ENCODE measurements around the gene NDUFV3.
"Not testable (repeated sequence)": the region's sequence is repeated elsewhere in the genome, so short reads cannot be mapped to it uniquely, and the experiment has no call there.

NDUFV3 gene

DNA sequence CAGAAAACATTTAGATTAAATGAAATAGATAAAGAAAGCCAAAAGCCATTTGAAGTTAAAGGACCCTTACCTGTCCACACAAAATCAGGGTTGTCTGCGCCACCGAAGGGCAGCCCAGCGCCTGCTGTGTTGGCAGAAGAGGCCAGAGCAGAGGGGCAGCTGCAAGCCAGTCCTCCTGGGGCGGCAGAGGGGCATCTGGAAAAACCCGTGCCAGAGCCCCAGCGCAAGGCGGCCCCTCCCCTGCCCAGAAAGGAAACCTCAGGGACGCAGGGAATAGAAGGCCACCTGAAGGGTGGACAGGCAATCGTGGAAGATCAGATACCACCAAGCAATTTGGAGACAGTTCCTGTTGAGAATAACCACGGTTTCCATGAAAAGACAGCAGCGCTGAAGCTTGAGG lies 10.7 kb downstream of the NDUFV3 start:
- DNase-seq: no peak

DNA sequence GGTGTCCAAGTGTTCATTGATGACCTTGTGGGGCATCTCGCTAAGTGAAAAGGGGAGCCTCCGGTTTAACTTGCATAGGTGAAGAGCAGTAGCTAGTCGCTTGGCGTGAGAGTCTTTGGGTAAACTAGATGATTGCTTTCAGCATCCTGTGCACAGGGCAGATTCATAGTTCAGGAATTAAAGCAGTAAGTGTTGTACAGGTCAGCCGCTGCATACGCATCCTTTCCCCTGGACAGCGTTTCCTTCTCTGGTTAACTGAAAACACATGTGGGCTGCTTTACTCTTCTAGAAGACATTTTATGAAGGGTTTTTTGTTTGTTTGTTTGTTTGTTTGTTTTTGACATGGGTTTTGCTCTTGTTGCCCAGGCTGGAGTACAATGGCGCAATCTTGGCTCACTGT lies 12.1 kb downstream of the NDUFV3 start:
- DNase-seq: no peak

DNA sequence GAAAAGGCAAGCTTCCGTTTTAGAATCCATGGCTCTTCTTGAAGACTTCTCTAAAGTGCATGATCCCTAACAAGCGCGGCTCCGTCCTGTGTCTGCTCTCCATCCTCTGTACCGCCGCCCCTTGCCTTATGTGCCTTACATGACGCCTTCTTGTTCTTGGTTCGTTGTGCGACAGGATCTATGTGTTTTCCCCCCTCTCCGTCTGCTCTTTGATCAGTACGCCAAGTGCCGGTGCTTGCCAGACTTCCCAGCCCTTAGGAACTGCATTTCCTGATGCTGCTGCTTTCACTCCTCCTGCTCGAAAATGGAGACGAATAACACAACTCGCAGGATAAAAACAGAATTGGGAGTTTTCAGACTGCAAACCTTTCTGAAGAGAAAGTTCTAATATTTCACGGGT lies 13.1 kb downstream of the NDUFV3 start:
- no peak for DNase-seq

DNA sequence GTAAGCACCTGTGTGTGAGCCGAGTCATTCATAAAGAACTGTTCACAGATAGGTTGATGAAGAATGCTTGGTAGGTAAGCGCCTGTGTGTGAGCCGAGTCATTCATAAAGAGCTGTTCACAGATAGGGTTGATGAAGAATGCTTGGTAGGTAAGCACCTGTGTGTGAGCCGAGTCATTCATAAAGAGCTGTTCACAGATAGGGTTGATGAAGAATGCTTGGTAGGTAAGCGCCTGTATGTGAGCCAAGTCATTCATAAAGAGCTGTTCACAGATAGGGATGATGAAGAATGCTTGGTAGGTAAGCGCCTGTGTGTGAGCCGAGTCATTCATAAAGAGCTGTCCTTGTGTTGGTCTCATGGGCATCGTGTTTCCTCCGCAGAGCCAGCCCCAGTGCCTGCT lies 15.4 kb downstream of the NDUFV3 start:
- DNase-seq: not testable (repeated sequence)

DNA sequence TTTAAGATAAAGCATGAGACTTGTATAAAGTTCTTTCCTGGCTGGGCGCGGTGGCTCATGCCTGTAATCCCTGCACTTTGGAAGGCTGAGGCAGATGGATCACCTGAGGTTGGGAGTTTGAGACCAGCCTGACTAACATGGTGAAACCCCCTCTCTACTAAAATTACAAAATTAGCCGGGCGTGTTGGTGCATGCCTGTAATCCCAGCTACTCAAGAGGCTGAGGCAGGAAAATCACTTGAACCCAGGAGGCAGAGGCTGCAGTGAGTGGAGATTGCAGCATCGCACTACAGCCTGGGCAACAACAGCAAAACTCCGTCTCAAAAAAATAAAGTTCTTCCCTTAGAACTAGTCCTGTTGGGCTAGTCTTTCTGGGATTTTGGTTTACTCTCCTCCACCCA lies 18.8 kb downstream of the NDUFV3 start:
- DNase-seq: not testable (repeated sequence)

DNA sequence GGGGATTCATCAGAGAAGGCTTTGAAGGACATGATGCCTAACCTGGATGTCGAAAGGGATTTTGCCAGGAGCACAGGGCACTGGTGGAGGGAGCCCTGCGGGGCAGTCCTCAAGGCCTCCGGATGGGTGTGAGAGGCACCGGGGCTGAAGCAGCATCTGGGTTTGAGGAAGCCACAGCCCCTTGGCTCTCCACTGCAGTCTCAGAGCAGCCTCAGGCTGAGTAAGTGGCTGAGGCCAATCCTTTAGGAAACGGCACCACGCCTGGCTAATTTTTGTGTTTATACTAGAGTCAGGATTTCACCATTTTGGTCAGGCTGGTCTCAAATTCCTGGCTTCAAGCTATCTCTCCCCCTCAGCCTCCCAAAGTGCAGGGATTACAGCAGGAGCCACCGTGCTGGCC lies 20.4 kb downstream of the NDUFV3 start:
- DNase-seq: no peak

DNA sequence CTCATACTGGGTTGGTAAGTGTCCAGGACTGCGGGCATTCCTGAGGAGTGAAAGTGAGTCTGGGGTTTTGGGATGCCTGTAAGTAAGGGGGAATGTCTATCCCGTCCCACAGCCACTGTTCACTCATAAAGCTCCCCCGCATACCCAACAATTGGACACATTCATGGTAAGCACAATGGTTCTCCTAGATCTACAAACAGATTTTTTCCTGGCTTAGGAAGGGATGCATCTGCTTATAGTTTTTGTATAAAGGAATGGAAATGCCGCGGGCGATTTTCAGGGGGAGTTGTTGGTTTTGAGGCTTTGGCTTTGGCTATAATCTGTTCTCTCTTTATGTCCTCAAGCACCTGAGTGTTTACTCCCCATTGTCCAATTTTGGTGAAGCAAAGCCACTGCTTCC lies 25.2 kb downstream of the NDUFV3 start:
- no peak for DNase-seq

DNA sequence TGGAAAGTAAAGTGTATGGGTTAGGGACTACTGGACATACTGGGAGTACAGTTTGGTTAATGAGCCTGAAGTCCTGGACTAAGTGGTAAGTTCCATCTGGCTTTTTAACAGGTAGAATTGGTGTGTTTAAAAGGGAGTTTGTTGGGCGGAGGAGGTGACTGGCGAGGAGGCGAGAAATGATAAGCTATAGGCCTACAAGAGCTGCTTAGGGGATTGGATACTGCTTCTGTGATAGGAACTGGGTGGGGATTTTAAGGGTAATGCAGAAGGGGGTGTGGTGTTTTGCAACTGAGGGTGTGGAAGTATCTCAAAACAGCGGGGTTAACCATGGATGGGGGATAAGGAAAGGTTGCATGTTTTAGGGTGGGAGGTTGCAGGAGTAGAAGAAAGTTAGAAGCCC lies 28.8 kb downstream of the NDUFV3 start:
- no peak for DNase-seq

DNA sequence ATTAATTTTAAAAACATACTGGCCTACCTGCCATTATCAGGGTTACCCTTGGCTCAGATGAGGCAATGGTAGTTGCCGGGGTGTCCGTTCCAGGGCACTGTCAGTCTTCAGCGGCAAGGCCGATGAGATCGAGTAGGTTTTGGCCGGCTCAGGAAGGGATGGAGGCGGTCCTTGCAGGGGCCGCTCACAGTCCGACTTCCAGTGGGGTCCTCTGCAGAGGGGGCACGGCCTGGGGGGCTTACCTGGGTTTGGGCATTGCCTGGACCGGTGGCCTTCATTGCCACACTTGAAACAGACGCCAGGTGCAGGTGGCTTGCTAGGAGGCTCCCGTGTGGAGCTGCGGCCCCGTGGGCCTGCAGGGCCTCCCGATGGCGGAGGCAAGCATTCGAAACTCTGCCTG lies 29.8 kb downstream of the NDUFV3 start:
- DNase-seq: no peak

DNA sequence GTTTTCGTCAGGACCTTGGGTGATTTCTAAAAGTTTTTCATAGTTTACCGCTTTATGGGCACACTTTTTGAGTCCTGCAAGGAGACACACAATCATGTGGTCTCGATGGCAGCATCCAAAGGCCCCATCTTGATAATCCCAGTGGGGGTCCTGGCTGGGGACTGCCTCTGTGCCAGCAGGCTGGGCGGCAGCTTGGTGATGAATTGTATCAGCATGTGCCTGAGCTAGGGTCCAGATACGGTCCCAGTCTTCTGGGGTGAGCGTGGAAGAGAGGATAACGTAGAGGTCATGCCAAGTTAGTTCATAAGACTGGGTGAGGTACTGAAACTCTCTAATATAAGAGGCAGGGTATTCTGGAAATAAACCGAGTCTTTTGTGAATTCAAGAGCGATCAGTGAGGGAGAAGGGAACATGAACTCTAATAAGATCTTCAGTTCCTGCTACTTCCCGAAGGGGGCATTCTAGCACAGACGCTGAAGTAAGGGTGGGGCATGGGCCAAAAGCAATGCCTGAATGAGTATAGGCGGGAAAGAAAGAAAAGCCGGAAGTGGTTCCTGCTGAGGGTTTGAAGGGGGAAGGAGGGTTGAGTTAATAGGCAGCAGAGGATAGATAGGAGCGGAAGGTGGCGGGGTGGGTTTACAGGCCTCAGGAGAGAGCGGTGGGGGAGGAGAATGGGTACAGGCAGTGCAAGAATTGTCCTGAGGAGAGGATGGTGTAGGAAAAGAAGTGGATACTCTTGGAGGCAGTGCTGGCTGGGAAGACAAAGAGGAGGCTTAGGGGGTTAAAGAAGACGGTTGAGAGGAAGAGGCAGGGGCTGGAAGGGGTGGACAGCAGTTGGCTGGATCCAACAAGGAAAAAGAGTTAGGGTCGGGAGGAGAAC lies 30.7 kb downstream of the NDUFV3 start:
- peak; percentile 78 for DNase-seq

DNA sequence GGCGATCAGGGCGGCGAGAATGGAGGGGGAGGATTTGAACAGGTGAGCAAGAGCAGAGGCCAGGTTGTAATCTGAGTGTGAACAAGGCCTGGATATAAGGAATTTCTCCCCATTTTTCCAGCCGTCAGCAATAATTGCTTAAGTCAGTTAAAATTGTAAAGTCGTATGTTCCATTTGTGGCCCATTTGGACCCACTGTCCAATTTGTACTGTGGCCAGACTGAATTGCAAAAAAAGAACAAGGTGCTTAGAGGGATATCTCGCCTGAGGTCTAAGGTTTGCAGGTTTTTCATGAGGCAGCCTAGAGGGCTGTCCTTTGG lies 31.3 kb downstream of the NDUFV3 start:
- DNase-seq: no peak

DNA sequence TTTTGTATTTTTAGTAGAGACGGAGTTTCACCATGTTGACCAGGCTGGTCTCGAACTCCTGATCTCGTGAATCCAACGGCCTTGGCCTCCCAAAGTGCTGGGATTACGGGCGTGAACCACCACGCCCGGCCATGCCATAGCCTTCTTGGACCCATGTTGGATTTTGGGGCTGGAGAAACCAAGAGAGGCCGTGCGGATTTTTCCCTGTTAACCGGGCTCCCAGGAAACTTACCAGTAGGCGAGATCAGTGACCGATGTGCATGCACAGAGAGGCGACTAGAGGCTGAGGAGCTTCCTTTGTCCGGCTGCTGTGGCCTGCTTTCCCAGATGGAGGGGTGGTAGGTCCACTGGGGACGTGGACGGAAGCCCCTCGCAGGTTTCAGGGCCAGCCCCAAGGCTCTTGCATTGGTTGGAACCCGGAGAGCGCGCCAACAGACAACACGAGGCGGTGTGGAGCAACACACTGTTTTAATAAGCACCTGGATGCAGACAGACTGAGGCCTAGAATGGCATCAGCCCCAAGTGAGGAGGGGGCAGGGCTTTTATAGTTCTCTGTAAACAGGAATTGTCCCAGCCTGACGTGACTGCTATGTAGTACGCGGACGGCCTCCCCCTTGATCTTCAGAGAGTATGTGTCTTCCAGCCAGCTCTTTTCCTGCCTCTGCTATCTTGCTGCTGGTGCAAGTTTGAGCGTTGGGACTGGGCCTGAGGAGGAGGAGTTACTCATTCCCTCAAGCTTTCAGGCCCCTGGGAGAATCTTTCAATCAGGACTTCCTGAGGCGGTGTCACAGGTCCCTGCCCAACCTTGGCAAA lies 32.2 kb downstream of the NDUFV3 start, which contains the start of gene ERVH48-1:
Gene ERVH48-1 (minus strand): TSS at position 517 of the 813 bp plus-strand sequence. CDS start 6,624 bp downstream, outside the sequence.
- no peak for DNase-seq

DNA sequence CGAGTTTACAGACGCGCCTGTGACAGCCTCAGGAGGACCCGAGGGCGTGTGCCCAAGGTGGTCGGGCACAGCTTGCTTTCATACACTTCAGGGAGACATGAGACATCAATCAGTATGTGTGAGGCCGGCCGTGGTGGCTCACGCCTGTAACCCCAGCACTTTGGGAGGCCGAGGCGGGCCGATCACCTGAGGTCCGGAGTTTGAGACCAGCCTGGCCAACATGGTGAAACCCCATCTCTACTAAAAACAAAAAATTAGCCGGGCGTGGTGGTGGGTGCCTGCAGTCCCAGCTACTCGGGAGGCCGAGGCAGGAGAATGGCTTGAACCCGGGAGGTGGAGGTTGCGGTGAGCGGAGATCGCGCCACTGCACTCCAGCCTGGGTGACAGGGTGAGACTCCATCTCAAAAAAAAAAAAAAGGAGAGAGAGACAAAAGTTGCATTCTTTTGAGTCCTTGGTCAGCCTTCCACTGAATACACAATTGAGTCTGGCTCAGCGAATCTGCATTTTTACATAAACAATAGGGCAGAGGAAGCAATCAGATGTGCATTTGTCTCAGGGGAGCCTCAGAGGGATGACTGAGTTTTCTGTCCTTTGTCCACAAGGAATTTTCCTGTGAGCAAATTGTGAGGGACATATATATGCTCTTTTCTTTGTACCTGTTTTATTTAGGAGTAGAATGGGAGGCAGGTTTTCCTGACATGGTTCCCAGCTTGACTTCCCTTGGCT lies 34.5 kb downstream of the NDUFV3 start:
- not testable (repeated sequence) for DNase-seq

DNA sequence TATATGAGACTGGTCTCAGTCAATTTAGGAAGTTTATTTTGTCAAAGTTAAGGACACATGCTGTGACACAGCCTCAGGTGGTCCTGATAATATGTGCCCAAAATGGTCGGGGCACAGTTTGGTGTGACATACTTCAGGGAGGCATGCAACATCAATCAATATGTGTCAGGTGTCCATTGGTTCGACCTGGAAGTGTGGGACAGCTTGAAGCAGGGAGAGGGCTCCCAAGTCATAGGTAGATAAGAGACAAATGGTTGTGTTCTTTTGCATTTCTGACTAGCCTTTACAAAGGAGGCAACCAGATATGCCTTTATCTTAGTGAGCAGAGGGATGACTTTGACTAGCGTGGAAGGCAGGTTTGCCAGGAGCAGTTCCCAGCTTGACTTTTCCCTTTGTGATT lies 36.9 kb downstream of the NDUFV3 start:
- no peak for DNase-seq

DNA sequence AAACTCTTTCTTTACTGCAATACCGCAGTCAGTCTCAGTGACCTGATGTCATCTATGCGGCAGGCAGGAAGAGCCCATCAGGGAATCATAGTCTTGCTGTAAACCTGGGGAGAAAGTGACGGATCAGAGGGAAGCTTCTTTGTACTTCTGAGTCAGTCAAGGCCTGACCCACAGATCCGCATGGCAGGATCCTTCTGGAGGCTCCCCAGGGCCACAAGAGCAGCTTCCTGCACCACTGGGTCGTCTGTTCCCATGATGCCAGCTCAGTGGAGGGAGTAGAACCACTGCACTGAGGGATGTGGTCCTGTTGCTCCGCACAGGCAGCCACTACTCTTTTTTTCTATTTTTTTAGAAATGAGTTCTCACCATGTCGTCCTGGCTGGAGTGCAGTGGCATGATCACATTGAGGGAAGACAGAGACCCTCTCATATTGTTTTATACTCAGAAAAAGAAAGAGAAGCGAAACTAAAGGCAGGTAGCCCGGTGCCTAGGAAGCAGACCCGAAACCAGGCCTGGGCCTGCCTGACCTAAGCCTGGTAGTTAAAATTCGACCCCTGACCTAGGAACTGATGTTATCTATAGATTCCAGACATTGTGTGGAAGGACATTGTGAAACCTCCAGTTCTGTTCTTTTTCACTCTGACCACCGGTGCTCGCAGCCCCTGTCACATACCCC lies 38.6 kb downstream of the NDUFV3 start:
- DNase-seq: no peak

DNA sequence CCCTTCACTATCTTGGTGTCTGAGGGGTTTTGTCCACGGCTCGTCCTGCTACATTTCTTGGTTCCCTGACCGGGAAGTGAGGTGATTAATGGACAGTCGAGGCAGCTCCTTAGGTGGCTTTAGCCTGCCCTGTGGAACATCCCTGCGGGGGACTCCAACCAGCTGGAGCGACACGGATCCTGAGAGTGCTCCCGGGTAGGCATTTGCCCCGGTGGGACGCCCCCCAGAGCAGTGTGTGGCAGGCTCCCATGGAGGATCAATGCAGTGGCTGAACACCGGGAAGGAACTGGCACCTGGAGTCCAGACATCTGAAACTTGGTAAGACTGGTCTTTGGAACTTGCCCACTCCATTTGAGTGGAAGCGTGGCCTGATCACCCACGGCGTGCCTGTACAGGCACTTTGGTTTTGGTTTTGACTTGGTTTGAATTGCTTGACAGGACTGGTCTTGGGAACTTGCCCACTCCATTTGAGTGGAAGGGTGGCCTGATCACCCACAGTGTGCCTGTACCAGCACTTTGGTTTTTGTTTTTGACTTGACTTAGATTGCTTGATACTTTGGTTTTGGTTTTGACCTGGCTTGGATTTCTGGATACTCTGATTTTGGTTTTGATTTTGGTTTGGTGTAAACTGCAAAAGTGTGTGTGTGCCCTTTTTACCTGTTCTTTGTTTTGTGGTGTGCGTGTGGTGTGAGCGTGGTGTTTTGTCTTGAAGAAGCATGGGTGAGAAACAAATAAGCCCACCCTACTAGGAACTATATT lies 39.4 kb downstream of the NDUFV3 start:
- DNase-seq: not testable (repeated sequence)

DNA sequence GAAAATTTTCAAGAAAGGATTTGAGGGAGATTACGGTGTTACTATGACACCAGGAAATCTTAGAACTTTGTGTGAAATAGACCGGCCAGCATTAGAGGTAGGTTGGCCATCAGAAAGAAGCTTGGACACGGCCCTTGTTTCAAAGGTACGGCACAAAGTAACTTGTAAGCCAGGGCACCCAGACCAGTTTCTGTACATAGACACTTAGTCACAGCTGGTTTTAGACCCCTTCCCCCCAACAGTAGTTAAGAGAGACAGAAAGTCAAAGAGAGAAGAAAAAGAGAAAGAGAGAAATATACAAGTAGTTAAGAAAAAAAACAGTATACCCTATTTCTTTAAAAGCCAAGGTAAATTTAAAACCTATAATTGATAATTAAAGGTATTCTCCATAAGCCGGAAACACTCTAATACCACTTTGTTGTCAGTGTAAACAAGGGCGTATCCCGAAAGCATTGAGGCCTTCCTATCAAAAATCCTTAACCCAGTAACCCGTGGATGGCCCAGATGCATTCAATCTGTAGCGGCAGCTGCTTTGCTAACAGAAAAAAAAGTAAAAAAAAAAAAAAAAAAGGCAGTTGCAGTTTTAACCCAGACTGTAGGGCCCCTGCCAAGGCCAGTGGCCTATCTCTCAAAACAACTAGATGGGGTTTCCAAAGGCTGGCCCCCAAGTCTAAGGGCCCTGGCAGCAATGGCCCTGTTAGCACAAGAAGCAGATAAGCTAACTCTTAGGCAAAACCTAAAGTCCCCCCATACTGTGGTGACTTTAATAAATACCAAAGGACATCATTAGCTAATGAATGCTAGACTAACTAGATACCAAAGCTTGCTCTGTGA lies 40.2 kb downstream of the NDUFV3 start:
- not testable (repeated sequence) for DNase-seq

DNA sequence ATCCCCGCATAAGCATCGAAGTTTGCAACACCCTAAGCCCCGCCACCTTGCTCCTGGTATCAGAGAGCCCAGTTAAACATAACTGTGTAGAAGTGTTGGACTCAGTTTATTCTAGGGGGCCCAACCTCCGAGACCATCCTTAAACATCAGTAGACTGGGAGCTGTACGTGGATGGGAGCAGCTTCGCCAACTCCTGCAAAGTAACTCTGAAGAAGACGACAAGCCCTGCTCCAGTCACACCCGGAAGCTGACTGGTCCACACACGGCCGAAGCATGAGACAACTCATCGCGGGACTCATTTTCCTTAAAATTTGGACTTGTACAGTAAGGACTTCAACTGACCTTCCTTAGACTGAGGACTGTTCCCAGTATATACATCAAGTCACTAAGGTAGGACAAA lies 40.9 kb downstream of the NDUFV3 start:
- DNase-seq: not testable (repeated sequence)

DNA sequence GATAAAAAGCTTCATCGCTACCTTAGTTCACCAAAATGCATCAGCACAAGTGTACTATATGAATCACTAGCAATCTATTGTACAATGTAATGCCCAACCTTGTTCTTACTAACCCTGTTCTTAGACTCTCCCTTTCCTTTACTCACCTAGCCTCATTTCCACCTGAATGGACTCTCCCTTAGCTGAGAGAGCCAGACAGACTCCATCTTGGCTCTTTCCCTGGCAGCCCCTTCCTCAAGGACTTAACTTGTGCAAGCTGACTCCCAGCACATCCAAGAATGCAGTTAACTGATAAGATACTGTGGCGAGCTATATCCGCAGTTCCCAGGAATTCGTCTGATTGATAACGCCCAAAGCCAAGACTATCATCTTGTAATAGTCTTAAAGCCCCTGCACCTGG lies 43.3 kb downstream of the NDUFV3 start:
- DNase-seq: not testable (repeated sequence)

DNA sequence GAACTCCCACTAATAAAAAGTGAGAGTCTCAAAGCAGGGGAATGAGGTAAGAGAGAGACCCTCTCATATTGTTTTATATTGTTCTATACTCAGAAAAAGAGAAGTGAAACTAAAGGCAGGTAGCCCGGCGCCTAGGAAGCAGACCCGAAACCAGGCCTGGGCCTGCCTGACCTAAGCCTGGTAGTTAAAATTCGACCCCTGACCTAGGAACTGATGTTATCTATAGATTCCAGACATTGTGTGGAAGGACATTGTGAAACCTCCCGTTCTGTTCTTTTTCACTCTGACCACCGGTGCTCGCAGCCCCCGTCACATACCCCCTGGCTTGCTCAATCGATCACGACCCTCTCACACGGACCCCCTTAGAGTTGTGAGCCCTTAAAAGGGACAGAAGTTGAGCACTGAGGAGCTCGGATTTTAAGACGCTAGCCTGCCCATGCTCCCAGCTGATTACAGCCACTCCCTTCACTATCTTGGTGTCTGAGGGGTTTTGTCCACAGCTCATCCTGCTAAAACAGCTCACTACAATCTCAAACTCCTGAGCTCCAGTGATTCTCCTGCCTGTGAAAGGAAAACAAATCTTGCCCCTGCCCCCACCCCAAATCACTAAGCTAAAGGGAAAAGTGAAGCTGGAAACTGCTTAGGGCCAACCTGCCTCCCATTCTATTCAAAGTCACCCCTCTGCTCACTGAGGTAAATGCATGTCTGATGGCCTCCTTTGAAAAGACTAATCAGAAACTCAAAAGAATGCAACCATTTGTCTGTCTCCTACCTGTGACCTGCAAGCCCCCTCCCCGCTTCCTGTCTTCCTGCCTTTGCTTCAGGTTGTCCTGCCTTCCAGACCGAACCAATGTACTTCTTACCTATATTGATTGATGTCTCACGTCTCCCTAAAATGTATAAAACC lies 44.2 kb downstream of the NDUFV3 start:
- not testable (repeated sequence) for DNase-seq

Data from NCI-H1105 (cell line).